ENCODE data around the gene TMEM59.

DNA sequence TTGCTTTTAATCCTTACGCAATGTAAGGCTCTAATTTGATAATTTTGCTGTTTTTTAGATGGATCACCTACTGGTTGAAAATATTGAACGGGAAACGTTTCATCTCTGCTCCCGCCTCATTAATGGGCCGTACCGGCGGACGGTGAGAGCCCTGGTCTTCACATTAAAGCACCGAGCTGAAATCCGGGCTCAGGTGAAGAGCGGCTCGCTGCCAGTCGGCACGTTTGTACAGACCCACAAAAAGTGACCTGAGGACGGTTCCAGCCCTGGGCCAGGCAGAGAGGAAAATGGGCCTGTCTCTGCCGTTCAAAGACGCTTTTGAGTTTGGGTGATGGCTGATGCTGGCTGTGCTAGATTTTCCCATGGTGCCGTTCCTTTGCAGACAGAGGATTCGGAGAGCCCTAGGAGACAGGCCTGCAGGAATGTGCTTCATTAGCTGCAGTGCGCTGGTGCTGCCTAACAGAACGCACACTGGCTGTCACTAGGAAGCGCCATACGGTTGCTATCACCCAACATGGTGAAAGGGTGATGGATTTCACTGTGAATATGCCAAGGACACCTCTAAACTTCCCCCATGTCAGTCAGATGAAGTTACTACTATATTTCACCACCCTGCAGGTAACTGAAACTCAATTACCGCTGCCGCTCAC is 43.3 kb upstream of the TMEM59 start:
- TF ChIP-seq, protein P1, sequence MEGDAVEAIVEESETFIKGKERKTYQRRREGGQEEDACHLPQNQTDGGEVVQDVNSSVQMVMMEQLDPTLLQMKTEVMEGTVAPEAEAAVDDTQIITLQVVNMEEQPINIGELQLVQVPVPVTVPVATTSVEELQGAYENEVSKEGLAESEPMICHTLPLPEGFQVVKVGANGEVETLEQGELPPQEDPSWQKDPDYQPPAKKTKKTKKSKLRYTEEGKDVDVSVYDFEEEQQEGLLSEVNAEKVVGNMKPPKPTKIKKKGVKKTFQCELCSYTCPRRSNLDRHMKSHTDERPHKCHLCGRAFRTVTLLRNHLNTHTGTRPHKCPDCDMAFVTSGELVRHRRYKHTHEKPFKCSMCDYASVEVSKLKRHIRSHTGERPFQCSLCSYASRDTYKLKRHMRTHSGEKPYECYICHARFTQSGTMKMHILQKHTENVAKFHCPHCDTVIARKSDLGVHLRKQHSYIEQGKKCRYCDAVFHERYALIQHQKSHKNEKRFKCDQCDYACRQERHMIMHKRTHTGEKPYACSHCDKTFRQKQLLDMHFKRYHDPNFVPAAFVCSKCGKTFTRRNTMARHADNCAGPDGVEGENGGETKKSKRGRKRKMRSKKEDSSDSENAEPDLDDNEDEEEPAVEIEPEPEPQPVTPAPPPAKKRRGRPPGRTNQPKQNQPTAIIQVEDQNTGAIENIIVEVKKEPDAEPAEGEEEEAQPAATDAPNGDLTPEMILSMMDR (IDR thresholded peaks at IDR 0.05; ENCODE audit: low read depth, low read length, poor library complexity, severe bottlenecking), result no peak
- TF ChIP-seq EZH2phosphoT487 (IDR thresholded peaks at IDR 0.05; ENCODE audit: borderline replicate concordance, low read length), result no peak
